WTC11 (cell line): Measurements from ENCODE around the gene AOAH. TPM values are rescaled to one million over a fixed set of nuclear protein-coding genes. Genes with fewer than 3 reads are reported as not detected.
A peak's percentile ranks its signal among the peaks of the same experiment; 100 is the strongest.

Source experiments
- ATAC-seq: fragments of 200-7000 bp; cut with Tn5 transposase; 2 replicates; pipeline ENCODE4 v1.10.0; 2021; ENCODE audit warnings: mild to moderate bottlenecking, moderate library complexity
- CTCF ChIA-PET: fragments of 300-600 bp; sonication (Branson Sonifier 250); formaldehyde crosslinking; loops from one replicate; lab custom pipeline; 2021; ENCODE audit warnings: antibody characterized with exemption; lab: Charles Lee
- POLR2A ChIA-PET: fragments of 350-600 bp; sonication (Branson Sonifier 250); formaldehyde crosslinking; loops from one replicate; lab custom pipeline; 2021; ENCODE audit warnings: antibody characterized with exemption; lab: Charles Lee
- DNase-seq: peaks from one replicate; pipeline ENCODE4 v3.0.0; 2021; ENCODE audit warnings: low spot score
- H3K27ac Mint-ChIP-seq: 2 replicates; pipeline ENCODE4 v1.8.0; 2021; ENCODE audit warnings: mixed read lengths
- H3K27me3 Mint-ChIP-seq: 2 replicates; pipeline ENCODE4 v1.8.0; 2021; ENCODE audit warnings: low read depth, mild to moderate bottlenecking, moderate library complexity, mixed read lengths
- H3K36me3 Mint-ChIP-seq: 2 replicates; pipeline ENCODE4 v1.8.0; 2021; ENCODE audit warnings: mixed read lengths
- H3K4me1 Mint-ChIP-seq: 2 replicates; pipeline ENCODE4 v1.8.0; 2022; ENCODE audit warnings: mixed read lengths
- H3K4me3 Mint-ChIP-seq: 2 replicates; pipeline ENCODE4 v1.8.0; 2021; ENCODE audit warnings: mild to moderate bottlenecking, moderate library complexity, mixed read lengths
- H3K9me3 Mint-ChIP-seq: 2 replicates; pipeline ENCODE4 v1.8.0; 2021; ENCODE audit warnings: mixed read lengths
- ARID4B ChIP-seq: sonication (generic); formaldehyde crosslinking; IDR thresholded peaks from 2 replicates; pipeline ENCODE4 v1.8.0; 2023; ENCODE audit warnings: missing genetic modification reagents, mild to moderate bottlenecking, borderline replicate concordance
- CDX4 ChIP-seq: fragments of 250-450 bp; sonication (Bioruptor Pico); IDR thresholded peaks from 2 replicates; pipeline ENCODE4 v1.9.0; 2021; ENCODE audit warnings: moderate library complexity, mild to moderate bottlenecking, inconsistent platforms, borderline replicate concordance
- EMX1 ChIP-seq: fragments of 250-450 bp; sonication (Bioruptor Pico); IDR thresholded peaks from 2 replicates; pipeline ENCODE4 v1.8.0; 2021; ENCODE audit warnings: mild to moderate bottlenecking
- FOXJ3 ChIP-seq: sonication (generic); formaldehyde crosslinking; IDR thresholded peaks from 2 replicates; pipeline ENCODE4 v1.9.0; 2021; ENCODE audit warnings: missing genetic modification reagents, mild to moderate bottlenecking, borderline replicate concordance
- FOXK1 ChIP-seq: sonication (generic); formaldehyde crosslinking; IDR thresholded peaks from 2 replicates; pipeline ENCODE4 v1.8.0; 2022; ENCODE audit warnings: mild to moderate bottlenecking, moderate library complexity, missing genetic modification reagents
- GRHL2 ChIP-seq: fragments of 250-450 bp; sonication (Bioruptor Pico); IDR thresholded peaks from 2 replicates; pipeline ENCODE4 v1.8.0; 2022; ENCODE audit warnings: mild to moderate bottlenecking, moderate library complexity; ENCODE audit not compliant: insufficient replicate concordance, severe bottlenecking
- HMGA2 ChIP-seq: fragments of 250-450 bp; sonication (Bioruptor Pico); IDR thresholded peaks from 2 replicates; pipeline ENCODE4 v1.4.0; 2021; ENCODE audit warnings: mild to moderate bottlenecking, moderate library complexity
- IRF1 ChIP-seq: sonication (generic); formaldehyde crosslinking; IDR thresholded peaks from 2 replicates; pipeline ENCODE4 v1.8.0; 2023; ENCODE audit warnings: missing genetic modification reagents
- IRF2 ChIP-seq: sonication (generic); formaldehyde crosslinking; IDR thresholded peaks from 2 replicates; pipeline ENCODE4 v1.8.0; 2022; ENCODE audit warnings: low read depth, missing genetic modification reagents, borderline replicate concordance
- JAZF1 ChIP-seq: fragments of 250-450 bp; sonication (Bioruptor Pico); IDR thresholded peaks from 2 replicates; pipeline ENCODE4 v1.9.0; 2021; ENCODE audit warnings: moderate library complexity, mild to moderate bottlenecking, inconsistent platforms
- JUN ChIP-seq: sonication (generic); formaldehyde crosslinking; IDR thresholded peaks from 2 replicates; pipeline ENCODE4 v1.8.0; 2023; ENCODE audit warnings: mild to moderate bottlenecking, missing genetic modification reagents
- KAT7 ChIP-seq: sonication (generic); formaldehyde crosslinking; IDR thresholded peaks from 2 replicates; pipeline ENCODE4 v1.8.1; 2023; ENCODE audit warnings: missing genetic modification reagents, mild to moderate bottlenecking, borderline replicate concordance
- NFYB ChIP-seq: sonication (generic); formaldehyde crosslinking; conservative IDR thresholded peaks from 2 replicates; pipeline ENCODE4 v1.8.0; 2022; ENCODE audit warnings: low read depth, missing genetic modification reagents
- RORB ChIP-seq: fragments of 250-450 bp; sonication (Bioruptor Pico); IDR thresholded peaks from 2 replicates; pipeline ENCODE4 v1.9.0; 2021; ENCODE audit warnings: mild to moderate bottlenecking
- SP1 ChIP-seq: sonication (generic); formaldehyde crosslinking; conservative IDR thresholded peaks from 2 replicates; pipeline ENCODE4 v1.8.1; 2022; ENCODE audit warnings: missing genetic modification reagents
- STAT6 ChIP-seq: sonication (generic); formaldehyde crosslinking; conservative IDR thresholded peaks from 2 replicates; pipeline ENCODE4 v1.8.1; 2023; ENCODE audit warnings: mild to moderate bottlenecking, low read depth, missing genetic modification reagents, moderate library complexity
- TCF7 ChIP-seq: sonication (generic); formaldehyde crosslinking; IDR thresholded peaks from 2 replicates; pipeline ENCODE4 v1.8.0; 2022; ENCODE audit warnings: mild to moderate bottlenecking, low read depth, missing genetic modification reagents, moderate library complexity
- TEAD1 ChIP-seq: sonication (generic); formaldehyde crosslinking; IDR thresholded peaks from 2 replicates; pipeline ENCODE4 v1.8.0; 2022; ENCODE audit warnings: mild to moderate bottlenecking, missing genetic modification reagents
- TEAD4 ChIP-seq: sonication (generic); formaldehyde crosslinking; IDR thresholded peaks from 2 replicates; pipeline ENCODE4 v1.8.0; 2022; ENCODE audit warnings: mild to moderate bottlenecking, missing genetic modification reagents
- USF1 ChIP-seq: sonication (generic); formaldehyde crosslinking; IDR thresholded peaks from 2 replicates; pipeline ENCODE4 v1.8.0; 2022; ENCODE audit warnings: mild to moderate bottlenecking, missing genetic modification reagents
- ZNF263 ChIP-seq: sonication (generic); formaldehyde crosslinking; IDR thresholded peaks from 2 replicates; pipeline ENCODE4 v1.8.1; 2022; ENCODE audit warnings: low read depth, mild to moderate bottlenecking, moderate library complexity, missing genetic modification reagents
- total RNA-seq: library from RNA; stranded (reverse); gene quantifications from 3 replicates; pipeline ENCODE4 v1.2.3, GENCODE V29; 2021
- TF ChIP-seq, protein P1 (sequence below): sonication (generic); formaldehyde crosslinking; IDR thresholded peaks from 2 replicates; pipeline ENCODE4 v1.8.1; 2023; ENCODE audit warnings: mild to moderate bottlenecking, missing genetic modification reagents, moderate library complexity

Gene AOAH
- total RNA-seq, 1 experiment from 2014 or later = 0.31 TPM

GRCh38 chr7:36766451-36766850 lies 42.2 kb upstream of the AOAH start:
- H3K4me3 Mint-ChIP-seq = no peak overlapping the region
- ATAC-seq (no peak), DNase-seq (no peak)
- H3K36me3 Mint-ChIP-seq = peaks cover 8% of the 10 kb centered on the region
- H3K9me3 Mint-ChIP-seq = peaks cover 22% of the 10 kb centered on the region
- peaks cover 45% of the 10 kb centered on the region for H3K4me1 Mint-ChIP-seq
- ChIA-PET CTCF (interaction anchor here (1.1 kb wide), 1 partner anchor 201 kb away, joined by 3 read pairs; no protein-coding TSS in a partner anchor), POLR2A (no interaction called here)
- peaks cover 3% of the 10 kb centered on the region; the same call in 1 of the 2 replicates for H3K27me3 Mint-ChIP-seq
- H3K27ac Mint-ChIP-seq = no peak overlapping the region
- no peak for TF ChIP-seq KAT7
- TF ChIP-seq TCF7 (CRISPR knock-in tag) = no peak
- no peak for TF ChIP-seq ZNF263 (CRISPR knock-in tag)
- no peak for TF ChIP-seq IRF1 (CRISPR knock-in tag)
- no peak for TF ChIP-seq JUN (CRISPR knock-in tag)
- TF ChIP-seq TEAD1 (CRISPR knock-in tag) = no peak

- Mint-ChIP-seq H3K27ac (no peak overlapping the region), H3K9me3 (peaks cover 22% of the 10 kb centered on the region), H3K36me3 (peaks cover 8% of the 10 kb centered on the region), H3K4me1 (peaks cover 53% of the 10 kb centered on the region), H3K27me3 (peaks cover 3% of the 10 kb centered on the region; the same call in 1 of the 2 replicates), H3K4me3 (no peak overlapping the region)
- POLR2A ChIA-PET = no interaction called here
- ATAC-seq (peak; percentile 81), DNase-seq (no peak)
- TF ChIP-seq IRF2 (no peak), USF1 (peak; percentile 92), SP1 (no peak), HMGA2 (CRISPR knock-in tag) (no peak), GRHL2 (CRISPR knock-in tag) (no peak), EMX1 (CRISPR knock-in tag) (no peak), RORB (CRISPR knock-in tag) (no peak), TEAD4 (CRISPR knock-in tag) (no peak), CDX4 (CRISPR knock-in tag) (no peak), TCF7 (CRISPR knock-in tag) (no peak), JUN (CRISPR knock-in tag) (no peak), JAZF1 (no peak), NFYB (CRISPR knock-in tag) (0 out of 2 replicates have a peak, but pooled peaks have one; percentile 17)
- TF ChIP-seq, protein P1, sequence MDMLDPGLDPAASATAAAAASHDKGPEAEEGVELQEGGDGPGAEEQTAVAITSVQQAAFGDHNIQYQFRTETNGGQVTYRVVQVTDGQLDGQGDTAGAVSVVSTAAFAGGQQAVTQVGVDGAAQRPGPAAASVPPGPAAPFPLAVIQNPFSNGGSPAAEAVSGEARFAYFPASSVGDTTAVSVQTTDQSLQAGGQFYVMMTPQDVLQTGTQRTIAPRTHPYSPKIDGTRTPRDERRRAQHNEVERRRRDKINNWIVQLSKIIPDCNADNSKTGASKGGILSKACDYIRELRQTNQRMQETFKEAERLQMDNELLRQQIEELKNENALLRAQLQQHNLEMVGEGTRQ (CRISPR knock-in tag) = peak; percentile 92
- CTCF ChIA-PET = interaction anchor here (1.1 to 1.5 kb wide), 2 partner anchors 202 to 291 kb away, joined by 3 read pairs; no protein-coding TSS in a partner anchor
These were observed 41.3 kb upstream of the AOAH start for GRCh38 chr7:36765605-36766004.

DNA sequence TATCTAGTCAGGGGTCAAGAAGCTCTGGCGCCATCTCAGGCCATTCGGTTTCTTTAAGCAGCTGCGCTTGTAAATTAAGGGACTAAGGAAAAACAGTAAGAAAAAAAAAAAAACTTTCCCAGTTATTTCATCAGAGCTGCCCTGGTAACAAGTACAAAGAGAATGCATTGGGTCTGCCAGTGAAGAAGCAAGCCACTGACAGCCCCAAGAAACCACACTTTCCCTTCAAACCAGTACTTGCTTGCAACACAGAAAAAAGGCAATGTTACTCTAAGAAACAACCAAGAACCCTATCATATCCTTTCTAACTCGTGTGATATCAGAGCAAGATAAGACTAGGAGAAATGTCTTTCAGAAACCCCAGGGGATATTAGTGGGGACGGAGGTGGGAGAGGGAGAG lies 40.6 kb upstream of the AOAH start:
- CTCF ChIA-PET = interaction anchor here (0.7 to 1.5 kb wide), 5 partner anchors 11 to 291 kb away, joined by 3 read pairs; no protein-coding TSS in a partner anchor
- POLR2A ChIA-PET = no interaction called here
- no peak overlapping the region for H3K4me3 Mint-ChIP-seq
- H3K27me3 Mint-ChIP-seq = peaks cover 3% of the 10 kb centered on the region; the same call in 1 of the 2 replicates
- ATAC-seq (no peak), DNase-seq (no peak)
- peaks cover 54% of the 10 kb centered on the region for H3K4me1 Mint-ChIP-seq
- H3K27ac Mint-ChIP-seq = no peak overlapping the region
- peaks cover 8% of the 10 kb centered on the region for H3K36me3 Mint-ChIP-seq
- H3K9me3 Mint-ChIP-seq = peaks cover 22% of the 10 kb centered on the region
- no peak for TF ChIP-seq FOXJ3 (CRISPR knock-in tag)
- no peak for TF ChIP-seq ARID4B (CRISPR knock-in tag)
- no peak for TF ChIP-seq JAZF1
- no peak for TF ChIP-seq EMX1 (CRISPR knock-in tag)
- no peak for TF ChIP-seq GRHL2 (CRISPR knock-in tag)
- TF ChIP-seq TEAD4 (CRISPR knock-in tag) = no peak
- TF ChIP-seq STAT6 (CRISPR knock-in tag) = no peak
- TF ChIP-seq FOXK1 (CRISPR knock-in tag) = no peak
